ENCODE measurements around the gene AGXT. TPM values are rescaled to one million over a fixed set of nuclear protein-coding genes. Genes with fewer than 3 reads are reported as not detected.

Gene AGXT
- total and polyA plus RNA-seq, 10 donors, result 0.61 to 4.5 (median 1.6) TPM; not detected in 1

GRCh38 chr2:240858871-240859270, 9.8 kb upstream of the AGXT start:
- Histone ChIP-seq H3K4me1 (no peaks in the 10 kb centered on the region), H3K9me3 (peaks cover 0 to 17% (median 15%) of the 10 kb centered on the region in 8 donors), H3K4me3 (no peak overlapping the region), H3K27ac (no peak overlapping the region), H3K36me3 (no peaks in the 10 kb centered on the region), H3K27me3 (replicated peaks in 1 of 7) (peaks cover 0 to 4% (median 0%) of the 10 kb centered on the region in 7 donors)
- intact Hi-C loops (cut with DNase I; ENCODE audit: low total_unique reads), result loop anchor here (10.0 kb wide), 1 partner anchor 206 kb away; no protein-coding TSS in a partner anchor
- 80 to 94% (median 91%) methylated on average over 7 to 10 of the region's 10 CpGs for WGBS, 5 donors
- no peak for DNase-seq
- TF ChIP-seq POLR2A (IDR thresholded peaks at IDR 0.05) (no peak), POLR2AphosphoS5 (IDR thresholded peaks at IDR 0.05) (no peak), CTCF (IDR thresholded peaks at IDR 0.05 in 8 of 11, conservative IDR thresholded peaks at IDR 0.05 in 3 of 11) (no peak)

GRCh38 chr2:240861547-240861946, 7.1 kb upstream of the AGXT start:
- WGBS, 5 donors, result 84 to 89% (median 86%) methylated on average over 2 of the region's 2 CpGs
- H3K4me1 ChIP-seq, result no peaks in the 10 kb centered on the region
- no peak for DNase-seq
- no peaks in the 10 kb centered on the region for H3K36me3 ChIP-seq
- H3K27ac ChIP-seq, result no peak overlapping the region
- no peak overlapping the region for H3K4me3 ChIP-seq
- no peak for TF ChIP-seq POLR2A (IDR thresholded peaks at IDR 0.05)
- TF ChIP-seq POLR2AphosphoS5 (IDR thresholded peaks at IDR 0.05), result no peak
- TF ChIP-seq CTCF (IDR thresholded peaks at IDR 0.05 in 8 of 11, conservative IDR thresholded peaks at IDR 0.05 in 3 of 11), result no peak
- peaks cover 0 to 4% (median 0%) of the 10 kb centered on the region in 7 donors for H3K27me3 ChIP-seq (replicated peaks in 1 of 7)
- intact Hi-C loops (cut with DNase I; ENCODE audit: low total_unique reads), result no loop called here
- H3K9me3 ChIP-seq, result no peaks in the 10 kb centered on the region

- Histone ChIP-seq H3K4me3 (no peak overlapping the region), H3K27me3 (replicated peaks in 1 of 7) (no peaks in the 10 kb centered on the region), H3K4me1 (peaks cover 0 to 10% (median 0%) of the 10 kb centered on the region in 6 donors), H3K9me3 (no peaks in the 10 kb centered on the region), H3K36me3 (no peaks in the 10 kb centered on the region), H3K27ac (no peak overlapping the region)
- intact Hi-C loops (cut with DNase I; ENCODE audit: low total_unique reads), result no loop called here
- WGBS, 5 donors, result 82 to 96% (median 88%) methylated on average over 3 of the region's 3 CpGs
- DNase-seq, result no peak
- no peak for TF ChIP-seq POLR2AphosphoS5 (IDR thresholded peaks at IDR 0.05)
- TF ChIP-seq CTCF (IDR thresholded peaks at IDR 0.05 in 8 of 11, conservative IDR thresholded peaks at IDR 0.05 in 3 of 11), result no peak
- no peak for TF ChIP-seq POLR2A (IDR thresholded peaks at IDR 0.05)
Measured at GRCh38 chr2:240864475-240864874, 4.1 kb upstream of the AGXT start.

GRCh38 chr2:240865391-240865790, 3.2 kb upstream of the AGXT start:
- WGBS, 5 donors, result 44 to 86% (median 73%) methylated on average over 5 of the region's 5 CpGs

More at GRCh38 chr2:240865391-240865790, 3.2 kb upstream of the AGXT start:
- Histone ChIP-seq H3K4me3 (no peak overlapping the region), H3K36me3 (no peaks in the 10 kb centered on the region), H3K9me3 (no peaks in the 10 kb centered on the region), H3K27ac (no peak overlapping the region), H3K4me1 (peaks cover 0 to 10% (median 0%) of the 10 kb centered on the region in 6 donors), H3K27me3 (replicated peaks in 1 of 7) (no peaks in the 10 kb centered on the region)
- TF ChIP-seq POLR2AphosphoS5 (IDR thresholded peaks at IDR 0.05) (no peak), CTCF (IDR thresholded peaks at IDR 0.05 in 8 of 11, conservative IDR thresholded peaks at IDR 0.05 in 3 of 11) (no peak), POLR2A (IDR thresholded peaks at IDR 0.05) (no peak)
- no peak for DNase-seq
- intact Hi-C loops (cut with DNase I; ENCODE audit: low total_unique reads), result no loop called here
